ENCODE measurements around the gene WDR7. TPM values are rescaled to one million over a fixed set of nuclear protein-coding genes. Genes with fewer than 3 reads are reported as not detected.

The WDR7 gene
- total RNA-seq, 1 donor from 2014 or later = 8.2 TPM

- DNase-seq (ENCODE audit: low read depth) = no peak
- H3K4me3 ChIP-seq (ENCODE audit: low read depth, low read length) = no peak overlapping the region
- TF ChIP-seq CTCF (conservative IDR thresholded peaks at IDR 0.05; ENCODE audit: low read depth, low read length) = no peak
Observed at GRCh38 chr18:56973487-56973886, 322.3 kb downstream of the WDR7 start.

- no peak for DNase-seq (ENCODE audit: low read depth)
- no peak overlapping the region for H3K4me3 ChIP-seq (ENCODE audit: low read depth, low read length)
- no peak for TF ChIP-seq CTCF (conservative IDR thresholded peaks at IDR 0.05; ENCODE audit: low read depth, low read length)
Observed at GRCh38 chr18:56974141-56974540, 323.0 kb downstream of the WDR7 start.

GRCh38 chr18:56975276-56975675 lies 324.1 kb downstream of the WDR7 start:
- no peak overlapping the region for H3K4me3 ChIP-seq (ENCODE audit: low read depth, low read length)
- peak; percentile 26 for DNase-seq (ENCODE audit: low read depth)
- TF ChIP-seq CTCF (conservative IDR thresholded peaks at IDR 0.05; ENCODE audit: low read depth, low read length) = no peak

GRCh38 chr18:56977309-56977708 lies 326.1 kb downstream of the WDR7 start:
- no peak for DNase-seq (ENCODE audit: low read depth)
- TF ChIP-seq CTCF (conservative IDR thresholded peaks at IDR 0.05; ENCODE audit: low read depth, low read length) = no peak
- no peak overlapping the region for H3K4me3 ChIP-seq (ENCODE audit: low read depth, low read length)

GRCh38 chr18:56977771-56978170 lies 326.6 kb downstream of the WDR7 start:
- no peak for TF ChIP-seq CTCF (conservative IDR thresholded peaks at IDR 0.05; ENCODE audit: low read depth, low read length)

DNA sequence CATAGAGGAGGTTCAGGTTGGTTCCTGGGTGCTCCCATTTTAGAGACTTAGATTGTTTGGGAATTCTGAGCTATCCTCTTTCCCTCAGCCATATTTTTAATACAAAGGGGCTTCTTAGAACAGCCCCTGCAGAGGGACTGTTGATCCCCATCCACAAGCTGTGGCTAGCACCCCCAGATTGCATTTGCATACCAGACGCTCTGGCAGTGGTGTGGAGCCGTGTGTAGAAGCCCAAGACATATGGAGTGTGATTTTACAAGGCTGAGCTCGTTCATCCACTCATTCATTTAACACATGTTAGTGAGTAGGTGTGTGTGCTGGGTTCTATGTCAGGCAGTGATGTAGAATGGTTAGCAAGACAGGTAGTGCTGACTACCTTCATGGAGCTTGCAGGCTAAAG lies 329.0 kb downstream of the WDR7 start:
- no peak for TF ChIP-seq CTCF (conservative IDR thresholded peaks at IDR 0.05; ENCODE audit: low read depth, low read length)
- no peak for DNase-seq (ENCODE audit: low read depth)
- H3K4me3 ChIP-seq (ENCODE audit: low read depth, low read length) = no peak overlapping the region

More at GRCh38 chr18:56977771-56978170, 326.6 kb downstream of the WDR7 start:
- H3K4me3 ChIP-seq (ENCODE audit: low read depth, low read length) = no peak overlapping the region
- DNase-seq (ENCODE audit: low read depth) = no peak

GRCh38 chr18:56982766-56983165 lies 331.6 kb downstream of the WDR7 start:
- no peak overlapping the region for H3K4me3 ChIP-seq (ENCODE audit: low read depth, low read length)
- DNase-seq (ENCODE audit: low read depth) = no peak
- no peak for TF ChIP-seq CTCF (conservative IDR thresholded peaks at IDR 0.05; ENCODE audit: low read depth, low read length)
